T47D (cell line): Measurements from ENCODE around the gene ITLN1.
"Not testable (repeated sequence)": the region's sequence is repeated elsewhere in the genome, so short reads cannot be mapped to it uniquely, and the experiment has no call there.

Source experiments
- DNase-seq, 2 experiments: peaks; one replicate each; pipeline versions ENCODE4 v3.0.0 to v3.0.0-alpha.2; 2011 to 2012; ENCODE audit warnings: low read depth in 1 of 2, low spot score in 1 of 2
- JUND ChIP-seq: IDR thresholded peaks from 2 replicates; pipeline ENCODE4 v1.6.1; 2012; ENCODE audit warnings: low read depth
- in situ Hi-C: cut with HindIII; loops from 2 replicates; pipeline ENCODE4 v1.10.0; 2016; ENCODE audit warnings: low sequenced_read_pairs, low pct_unique_long_range_greater_than_20kb

Gene ITLN1

GRCh38 chr1:160901768-160902167, 16.8 kb upstream of the ITLN1 start:
- no peak for TF ChIP-seq JUND
- no peak for DNase-seq
- in situ Hi-C loops = no loop called here

GRCh38 chr1:160900683-160901082, 15.7 kb upstream of the ITLN1 start:
- in situ Hi-C loops, DNase-seq: not testable (repeated sequence)

GRCh38 chr1:160894368-160895135, 9.6 kb upstream of the ITLN1 start:
- in situ Hi-C loops, DNase-seq: not testable (repeated sequence)

DNA sequence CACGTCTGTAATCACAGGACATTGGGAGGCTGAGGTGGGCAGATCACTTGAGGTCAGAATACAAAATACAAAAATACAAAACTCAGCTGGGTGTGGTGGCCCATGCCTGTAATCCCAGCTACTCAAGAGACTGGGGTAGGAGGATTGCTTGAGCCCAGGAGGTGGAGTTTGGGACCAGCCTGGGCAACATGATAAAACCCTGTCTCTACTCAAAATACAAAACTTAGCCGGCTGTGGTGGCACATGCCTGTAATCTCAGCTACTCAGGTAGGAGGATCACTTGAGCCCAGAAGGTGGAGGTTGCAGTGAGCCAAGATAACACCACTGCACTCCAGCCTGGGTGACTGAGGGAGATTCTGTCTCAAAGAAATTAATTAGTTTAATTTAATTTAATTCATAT, 6.5 kb upstream of the ITLN1 start:
- no peak for TF ChIP-seq JUND
- DNase-seq = no peak
- in situ Hi-C loops = no loop called here

GRCh38 chr1:160888926-160889325, 3.9 kb upstream of the ITLN1 start:
- no peak for DNase-seq
- TF ChIP-seq JUND = no peak
- in situ Hi-C loops = no loop called here

- in situ Hi-C loops = no loop called here
- TF ChIP-seq JUND = no peak
These were observed 2.1 kb upstream of the ITLN1 start for GRCh38 chr1:160887071-160887470.

GRCh38 chr1:160884579-160884978, 401 bp downstream of the ITLN1 start:
- in situ Hi-C loops = no loop called here
- no peak for TF ChIP-seq JUND
- DNase-seq = peak in 1 of 2 experiments; percentile 13

More at GRCh38 chr1:160887071-160887470, 2.1 kb upstream of the ITLN1 start:
- DNase-seq = no peak

DNA sequence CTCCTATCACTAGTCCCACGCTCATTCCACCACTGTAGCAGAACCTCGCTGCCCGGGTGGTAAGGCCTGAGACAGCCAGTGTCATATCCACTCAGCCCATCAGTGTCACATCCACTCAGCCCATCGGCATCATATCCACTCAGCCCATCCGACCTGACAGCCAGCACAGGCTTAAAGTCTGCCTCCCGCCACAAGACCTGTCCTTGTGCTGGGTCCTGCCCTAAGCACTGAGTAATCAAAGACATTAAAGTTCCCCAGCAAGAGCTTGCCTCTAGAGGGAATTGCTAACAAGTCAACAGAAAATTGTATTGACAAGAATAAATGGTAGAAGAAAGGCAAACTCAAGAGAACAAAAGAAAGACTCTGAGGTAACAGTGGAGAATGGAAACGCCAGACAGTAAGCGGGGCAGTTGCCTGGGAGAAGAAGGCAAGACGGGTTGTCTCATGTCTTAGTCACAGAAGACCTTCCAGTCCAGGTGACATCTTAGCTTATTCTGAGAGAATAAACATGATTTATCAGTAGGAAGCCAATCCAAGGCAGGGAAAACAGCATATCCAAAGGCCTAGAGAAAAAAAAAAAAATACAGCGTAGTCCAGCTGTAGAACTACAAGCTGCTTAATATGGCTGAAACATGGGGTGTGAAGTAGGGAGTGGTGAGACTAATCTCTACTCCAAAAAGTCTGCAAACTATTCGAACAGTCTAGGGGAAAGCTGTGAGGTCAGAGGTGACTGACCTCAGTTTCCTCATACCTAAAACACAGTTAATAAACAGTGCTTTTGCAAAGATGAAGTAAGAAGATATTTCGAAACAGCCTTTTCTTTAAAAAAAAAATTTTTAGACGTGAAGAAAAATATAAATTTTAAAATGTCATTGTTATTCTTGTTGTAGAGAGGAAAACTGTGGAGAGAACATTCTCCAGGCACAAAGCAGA, 1.1 kb downstream of the ITLN1 start:
- TF ChIP-seq JUND = no peak
- DNase-seq = no peak
- in situ Hi-C loops = no loop called here

GRCh38 chr1:160882582-160882981, 2.4 kb downstream of the ITLN1 start:
- in situ Hi-C loops = no loop called here
- no peak for TF ChIP-seq JUND
- no peak for DNase-seq

DNA sequence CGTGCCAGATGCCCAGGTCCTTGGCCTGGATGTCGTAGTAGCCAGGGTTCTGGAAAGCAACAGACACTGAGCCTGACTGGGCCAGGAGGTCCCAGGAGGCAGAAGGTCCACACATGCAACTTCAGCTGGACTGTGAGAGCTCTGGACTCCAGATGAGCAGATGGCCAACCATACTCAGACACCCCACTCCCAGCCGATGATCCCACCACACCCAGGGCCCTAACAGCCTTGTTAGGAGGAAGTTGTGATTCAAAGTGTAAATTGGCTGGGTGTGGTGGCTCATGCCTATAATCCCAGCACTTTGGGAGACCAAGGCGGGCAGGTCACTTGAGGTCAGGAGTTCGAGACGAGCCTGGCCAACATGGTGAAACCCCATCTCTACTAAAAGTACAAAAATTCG, 3.7 kb downstream of the ITLN1 start:
- in situ Hi-C loops, DNase-seq: not testable (repeated sequence)

GRCh38 chr1:160880216-160880615, 4.8 kb downstream of the ITLN1 start:
- no peak for TF ChIP-seq JUND
- DNase-seq = no peak

GRCh38 chr1:160879056-160879455, 5.9 kb downstream of the ITLN1 start:
- DNase-seq = no peak
- TF ChIP-seq JUND = no peak
- in situ Hi-C loops = no loop called here

More at GRCh38 chr1:160880216-160880615, 4.8 kb downstream of the ITLN1 start:
- in situ Hi-C loops = no loop called here

GRCh38 chr1:160877221-160877620, 7.8 kb downstream of the ITLN1 start:
- no peak for DNase-seq
- in situ Hi-C loops = no loop called here
- no peak for TF ChIP-seq JUND
